IMR-90 (cell line): ENCODE data around the gene SORBS1. TPM values are rescaled to one million over a fixed set of nuclear protein-coding genes. Genes with fewer than 3 reads are reported as not detected.

Experiments
- ATAC-seq: fragments of 200-7000 bp; cut with Tn5 transposase; 2 replicates; pipeline ENCODE4 v1.9.1; 2020; ENCODE audit warnings: low read depth, mild to moderate bottlenecking, moderate library complexity
- BruUV-seq: library from RNA; stranded (reverse); fragments of 400-500 nt; replicated peaks from 2 replicates; lab custom pipeline; 2021; lab: Mats Ljungman, UMichigan
- CTCF ChIA-PET: fragments of 300-600 bp; formaldehyde crosslinking; extraction: SDS; loops from one replicate; lab custom pipeline; 2021; ENCODE audit warnings: antibody characterized with exemption; lab: Yijun Ruan, JAX
- POLR2A ChIA-PET: fragments of 300-600 bp; sonication (Branson Sonifier 250); formaldehyde crosslinking; loops from one replicate; lab custom pipeline; 2022; ENCODE audit warnings: antibody characterized with exemption; ENCODE audit not compliant: unreplicated experiment; lab: Charles Lee
- DNase-seq: peaks from one replicate; pipeline ENCODE4 v3.0.0; 2013
- H2AFZ ChIP-seq: replicated peaks from 2 replicates; pipeline ENCODE3; 2013; ENCODE audit warnings: low read length, mild to moderate bottlenecking; ENCODE audit not compliant: poor library complexity
- H2AK5ac ChIP-seq: 2 replicates; pipeline ENCODE4 v1.6.1; 2013; ENCODE audit warnings: low read depth, low read length, inconsistent platforms
- H2AK9ac ChIP-seq: replicated peaks from 2 replicates; pipeline ENCODE3; 2013; ENCODE audit warnings: mild to moderate bottlenecking, low read depth, low read length, moderate library complexity; ENCODE audit not compliant: poor library complexity
- H2BK120ac ChIP-seq: 2 replicates; pipeline ENCODE4 v1.6.1; 2013; ENCODE audit warnings: low read depth, low read length, inconsistent platforms
- H2BK15ac ChIP-seq: 3 replicates; pipeline ENCODE4 v1.6.1; 2013; ENCODE audit warnings: low read depth, low read length, inconsistent platforms
- H2BK20ac ChIP-seq: 2 replicates; pipeline ENCODE4 v1.6.1; 2013; ENCODE audit warnings: low read depth, mild to moderate bottlenecking, inconsistent platforms, low read length, moderate library complexity
- H2BK5ac ChIP-seq: 2 replicates; pipeline ENCODE4 v1.6.1; 2013; ENCODE audit warnings: mild to moderate bottlenecking, low read depth, low read length, inconsistent platforms; ENCODE audit not compliant: poor library complexity, severe bottlenecking
- H3K14ac ChIP-seq: replicated peaks from 2 replicates; pipeline ENCODE4 v1.6.1; 2013; ENCODE audit warnings: low read depth, low read length, inconsistent platforms
- H3K18ac ChIP-seq: 2 replicates; pipeline ENCODE4 v1.6.1; 2013; ENCODE audit warnings: low read depth, low read length, control low read depth
- H3K23ac ChIP-seq: 2 replicates; pipeline ENCODE4 v1.6.1; 2013; ENCODE audit warnings: low read depth, low read length, inconsistent platforms
- H3K27ac ChIP-seq: 2 replicates; pipeline ENCODE4 v1.5.1; 2013; ENCODE audit warnings: mild to moderate bottlenecking, control low read depth, low read length; ENCODE audit not compliant: insufficient read depth
- H3K27me3 ChIP-seq: 2 replicates; pipeline ENCODE4 v1.6.1; 2013; ENCODE audit warnings: low read length; ENCODE audit not compliant: control insufficient read depth, insufficient read depth
- H3K36me3 ChIP-seq: 2 replicates; pipeline ENCODE4 v1.6.1; 2013; ENCODE audit warnings: low read length, mixed read lengths; ENCODE audit not compliant: control insufficient read depth, insufficient read depth
- H3K4ac ChIP-seq: 2 replicates; pipeline ENCODE4 v1.6.1; 2013; ENCODE audit warnings: low read depth, low read length, inconsistent platforms
- H3K4me1 ChIP-seq: 2 replicates; pipeline ENCODE4 v1.6.1; 2013; ENCODE audit warnings: low read length, mixed read lengths; ENCODE audit not compliant: control insufficient read depth, insufficient read depth
- H3K4me2 ChIP-seq: 2 replicates; pipeline ENCODE4 v1.6.1; 2013; ENCODE audit warnings: low read depth, mild to moderate bottlenecking, control low read depth, low read length, moderate library complexity
- H3K4me3 ChIP-seq: 2 replicates; pipeline ENCODE4 v1.5.1; 2013; ENCODE audit warnings: low read depth, mild to moderate bottlenecking, control low read depth, low read length, moderate library complexity; ENCODE audit not compliant: insufficient read depth
- H3K56ac ChIP-seq: 2 replicates; pipeline ENCODE4 v1.6.1; 2013; ENCODE audit warnings: low read length, inconsistent platforms; ENCODE audit not compliant: insufficient read depth; ENCODE audit errors: extremely low read depth
- H3K79me1 ChIP-seq, 2 experiments: 2 replicates each; pipeline ENCODE4 v1.6.1; 2013; ENCODE audit warnings: low read length in 2 of 2, inconsistent platforms in 1 of 2, low read depth in 1 of 2
- H3K9ac ChIP-seq: 2 replicates; pipeline ENCODE4 v1.6.1; 2013; ENCODE audit warnings: low read depth, low read length, control low read depth
- H3K9me1 ChIP-seq: 2 replicates; pipeline ENCODE4 v1.6.1; 2013; ENCODE audit warnings: low read length, inconsistent platforms; ENCODE audit not compliant: insufficient read depth
- H3K9me3 ChIP-seq: 2 replicates; pipeline ENCODE4 v1.6.1; 2013; ENCODE audit warnings: low read length; ENCODE audit not compliant: control insufficient read depth, insufficient read depth
- H4K20me1 ChIP-seq: 2 replicates; pipeline ENCODE4 v1.6.1; 2013; ENCODE audit warnings: low read length, inconsistent platforms; ENCODE audit not compliant: insufficient read depth
- H4K5ac ChIP-seq: 2 replicates; pipeline ENCODE4 v1.6.1; 2013; ENCODE audit warnings: mild to moderate bottlenecking, low read depth, low read length, control low read depth
- H4K8ac ChIP-seq, 2 experiments: 2 replicates each; pipeline ENCODE4 v1.6.1; 2013; ENCODE audit warnings: low read depth in 2 of 2, low read length in 2 of 2, control low read depth in 1 of 2, inconsistent platforms in 1 of 2
- H4K91ac ChIP-seq: 2 replicates; pipeline ENCODE4 v1.6.1; 2013; ENCODE audit warnings: low read depth, low read length, inconsistent platforms; ENCODE audit not compliant: insufficient read depth
- FOS ChIP-seq: fragments of 150-350 bp; IDR thresholded peaks from 2 replicates; pipeline ENCODE4 v1.6.1; 2016; ENCODE audit warnings: low read depth, low read length
- MAFK ChIP-seq: IDR thresholded peaks from 2 replicates; pipeline ENCODE4 v1.6.1; 2012; ENCODE audit warnings: low read depth, low read length, improper control_type of control experiment
- NFE2L2 ChIP-seq: fragments of 150-350 bp; IDR thresholded peaks from 2 replicates; pipeline ENCODE4 v1.6.1; 2016; ENCODE audit warnings: low read depth, mild to moderate bottlenecking, low read length
- POLR2A ChIP-seq: IDR thresholded peaks from 2 replicates; pipeline ENCODE4 v1.6.1; 2012; ENCODE audit warnings: mild to moderate bottlenecking, low read depth, low read length
- WGBS, 2 experiments: methylation state at CpG; one replicate each; pipeline versions ENCODE4 v1.1.5 to v1.1.7; 2013; ENCODE audit warnings: missing lambda C conversion rate in 2 of 2; ENCODE audit not compliant: insufficient read length in 1 of 2; ENCODE audit errors: extremely low coverage in 2 of 2; 5-methylcytosine and 5-hydroxymethylcytosine counted together
- dilution Hi-C: fragments of 300-500 bp; cut with HindIII; formaldehyde crosslinking; loops from one replicate; pipeline ENCODE4 v1.14.3; 2018; ENCODE audit warnings: low sequenced_read_pairs; ENCODE audit not compliant: unreplicated experiment
- in situ Hi-C: fragments of 300-500 bp; cut with MboI; formaldehyde crosslinking; loops from 3 replicates; pipeline ENCODE4 v1.14.3; 2019; ENCODE audit warnings: low sequenced_read_pairs, inconsistent platforms, mixed read lengths
- intact Hi-C: fragments of 100-400 bp; cut with micrococcal nuclease; formaldehyde crosslinking; loops from 2 replicates; pipeline ENCODE4 v1.10.0; 2022
- polyA plus RNA-seq, 3 experiments: library from polyadenylated mRNA; depleted of rRNA; stranded (reverse); fragments of >200 nt; gene quantifications; 2 replicates each; pipeline ENCODE4 v1.2.3, GENCODE V29; 2012; ENCODE audit warnings: low replicate concordance in 1 of 3
- total RNA-seq: library from RNA; depleted of rRNA; stranded (reverse); fragments of >200 nt; gene quantifications from 2 replicates; pipeline ENCODE4 v1.2.3, GENCODE V29; 2012

Gene SORBS1
- total and polyA plus RNA-seq, 2 of the 4 experiments (the other 2 are of a cell fraction): 0.18 to 0.32 TPM

DNA sequence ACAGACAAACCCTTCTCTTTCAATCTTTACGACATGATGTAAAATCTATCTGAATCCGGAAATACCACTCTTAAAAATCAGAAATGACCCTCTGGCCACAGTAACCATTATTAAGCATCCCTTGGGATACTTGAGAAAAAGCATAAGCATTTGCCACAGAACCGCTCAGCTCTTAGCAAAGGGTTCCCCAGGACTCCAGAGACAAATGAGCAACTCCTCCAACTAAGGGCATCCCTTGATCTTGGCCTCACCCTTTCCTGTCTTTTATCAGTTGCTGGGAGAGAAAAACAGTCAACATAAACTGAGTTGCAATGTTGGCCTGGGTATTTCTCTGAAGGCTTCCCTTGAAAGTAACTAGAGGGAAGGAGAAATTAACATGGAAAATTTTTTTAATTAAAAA lies 273.9 kb downstream of the SORBS1 start:
- ChIA-PET POLR2A (interaction anchor here (1.0 to 1.4 kb wide), 2 partner anchors 10 to 46 kb away, joined by 3 to 8 read pairs; no protein-coding TSS in a partner anchor), CTCF (interaction anchor here (1.6 to 1.7 kb wide), 2 partner anchors 44 to 76 kb away, joined by 6 to 7 read pairs; no protein-coding TSS in a partner anchor)
- TF ChIP-seq MAFK (no peak), NFE2L2 (no peak), FOS (no peak), POLR2A (no peak)
- peaks cover 61% of the 10 kb centered on the region for H4K20me1 ChIP-seq
- ATAC-seq (no peak), DNase-seq (no peak)
- H2AK5ac ChIP-seq: no peak overlapping the region
- no peak overlapping the region for H2AFZ ChIP-seq
- H3K56ac ChIP-seq: no peak overlapping the region
- H3K79me1 ChIP-seq: peaks cover 17 to 73% of the 10 kb centered on the region in 2 experiments
- H3K27ac ChIP-seq: no peak overlapping the region
- BruUV-seq: no TSS peak
- H3K4me1 ChIP-seq: peaks cover 10% of the 10 kb centered on the region
- no peaks in the 10 kb centered on the region for H3K27me3 ChIP-seq
- H4K91ac ChIP-seq: no peak overlapping the region
- H3K36me3 ChIP-seq: peaks cover 8% of the 10 kb centered on the region; the same call in 1 of the 2 replicates
- no peak overlapping the region for H2BK15ac ChIP-seq
- no peak overlapping the region for H3K18ac ChIP-seq
- WGBS, 2 experiments: 100% methylated on average over 2 of the region's 3 CpGs; no CpG with 5 or more reads in 1 of the 2 experiments
- peaks cover 30% of the 10 kb centered on the region for H3K9me1 ChIP-seq
- dilution Hi-C loops (no loop called here), in situ Hi-C loops (no loop called here), intact Hi-C loops (loop anchor here (1.0 kb wide), 1 partner anchor 8 kb away; no protein-coding TSS in a partner anchor)
- no peak overlapping the region for H4K5ac ChIP-seq
- 0 out of 2 replicates have a peak overlapping the region, but pooled peaks have one; percentile 37 for H3K4me2 ChIP-seq
- H3K9ac ChIP-seq: no peak overlapping the region
- H3K9me3 ChIP-seq: no peaks in the 10 kb centered on the region
- no peak overlapping the region for H2BK120ac ChIP-seq
- H4K8ac ChIP-seq: no peak overlapping the region
- no peak overlapping the region for H3K4ac ChIP-seq
- H3K14ac ChIP-seq: no peak overlapping the region
- no peak overlapping the region for H2BK20ac ChIP-seq
- no peak overlapping the region for H2BK5ac ChIP-seq
- H2AK9ac ChIP-seq: no peak overlapping the region
- H3K23ac ChIP-seq: no peak overlapping the region; the same call in none of the 2 replicates
- no peak overlapping the region for H3K4me3 ChIP-seq
